A549 (cell line): Measurements from ENCODE around the gene FBXO21. TPM values are rescaled to one million over a fixed set of nuclear protein-coding genes. Genes with fewer than 3 reads are reported as not detected.
A peak's percentile ranks its signal among the peaks of the same experiment; 100 is the strongest.

Source experiments
- ATAC-seq, 2 experiments: fragments of 200-7000 bp in 1 of 2; fragments of >200 bp in 1 of 2; cut with Nextera tagmentation in 1 of 2; cut with Tn5 transposase in 1 of 2; 3 replicates each; pipeline versions ENCODE4 v1.8.0 to v1.9.1; 2018 to 2020; ENCODE audit warnings: mild to moderate bottlenecking in 1 of 2, moderate library complexity in 1 of 2
- CTCF ChIA-PET: fragments of 300-600 bp; sonication (Branson Sonifier 250); formaldehyde crosslinking; extraction: SDS; loops from one replicate; lab custom pipeline; 2021; ENCODE audit warnings: antibody characterized with exemption, inconsistent platforms; lab: Yijun Ruan, JAX
- POLR2A ChIA-PET: fragments of 350-600 bp; formaldehyde crosslinking; extraction: SDS; loops from one replicate; lab custom pipeline; 2021; ENCODE audit warnings: antibody characterized with exemption, inconsistent platforms; lab: Yijun Ruan, JAX
- DNase-seq, 2 experiments: peaks; one replicate each; pipeline versions ENCODE4 v3.0.0 to v3.0.0-alpha.2; 2011 to 2016; ENCODE audit warnings: low read depth in 1 of 2, low spot score in 1 of 2
- FAIRE-seq: peaks from 2 replicates; lab custom pipeline; 2011; peaks lifted over from hg19 to GRCh38; lab: Jason Lieb, UNC
- H3K27ac ChIP-seq, 2 experiments: fragments of >200 bp; sonication (Bioruptor Twin); formaldehyde crosslinking; 3 replicates each; pipeline ENCODE4 v1.5.1; 2016 to 2017
- H3K4me1 ChIP-seq: fragments of >200 bp; sonication (Bioruptor Twin); formaldehyde crosslinking; 3 replicates; pipeline ENCODE4 v1.6.1; 2016
- H3K4me2 ChIP-seq: fragments of >200 bp; sonication (Bioruptor Twin); formaldehyde crosslinking; 3 replicates; pipeline ENCODE4 v1.6.1; 2016
- H3K4me3 ChIP-seq: fragments of >200 bp; sonication (Bioruptor Twin); formaldehyde crosslinking; 3 replicates; pipeline ENCODE4 v1.5.1; 2016
- H3K9me3 ChIP-seq: fragments of >200 bp; sonication (Bioruptor Twin); formaldehyde crosslinking; 3 replicates; pipeline ENCODE4 v1.6.1; 2016
- CBX2 ChIP-seq: fragments of 200-600 bp; sonication (generic); IDR thresholded peaks from 2 replicates; pipeline ENCODE4 v1.6.1; 2016; ENCODE audit warnings: low read depth, mild to moderate bottlenecking, borderline replicate concordance
- CHD2 ChIP-seq: fragments of 150-350 bp; IDR thresholded peaks from 2 replicates; pipeline ENCODE4 v1.6.1; 2014; ENCODE audit warnings: low read length; ENCODE audit not compliant: partially characterized antibody
- EP300 ChIP-seq, 2 experiments: fragments of >200 bp; sonication (Bioruptor Twin); formaldehyde crosslinking; IDR thresholded peaks; 2 replicates in 1 of 2; 3 replicates in 1 of 2; pipeline ENCODE4 v1.6.1; 2016 to 2017
- FOSL2 ChIP-seq, 2 experiments: fragments of 450-650 bp in 1 of 2; fragments of >200 bp in 1 of 2; sonication (Bioruptor Twin) in 1 of 2; formaldehyde crosslinking; IDR thresholded peaks; 2 replicates each; pipeline versions ENCODE4 v1.5.0 to v1.6.1; 2016 to 2020; ENCODE audit warnings: mild to moderate bottlenecking in 1 of 2, moderate library complexity in 1 of 2
- FOXS1 ChIP-seq: fragments of 250-450 bp; sonication (Bioruptor Pico); IDR thresholded peaks from 2 replicates; pipeline ENCODE4 v1.5.0; 2020; ENCODE audit warnings: mild to moderate bottlenecking, moderate library complexity
- HOXB5 ChIP-seq: fragments of 250-450 bp; sonication (Bioruptor Pico); IDR thresholded peaks from 2 replicates; pipeline ENCODE4 v1.5.0; 2020; ENCODE audit warnings: mild to moderate bottlenecking, moderate library complexity
- JUN ChIP-seq, 2 experiments: fragments of >200 bp; sonication (Bioruptor Twin); formaldehyde crosslinking; IDR thresholded peaks; 2 replicates in 1 of 2; 3 replicates in 1 of 2; pipeline ENCODE4 v1.6.1; 2016 to 2017
- JUNB ChIP-seq: fragments of >200 bp; sonication (Bioruptor Twin); formaldehyde crosslinking; IDR thresholded peaks from 2 replicates; pipeline ENCODE4 v1.6.1; 2016
- KDM5A ChIP-seq: fragments of 200-600 bp; sonication (generic); IDR thresholded peaks from 2 replicates; pipeline ENCODE4 v1.6.1; 2016; ENCODE audit warnings: antibody characterized with exemption, mild to moderate bottlenecking
- RCOR1 ChIP-seq: fragments of 150-350 bp; IDR thresholded peaks from 2 replicates; pipeline ENCODE4 v1.6.1; 2014; ENCODE audit warnings: antibody characterized with exemption, low read length, low read depth
- RFX5 ChIP-seq: fragments of 450-650 bp; IDR thresholded peaks from 2 replicates; pipeline ENCODE4 v1.7.1; 2014; ENCODE audit warnings: antibody characterized with exemption, mild to moderate bottlenecking, moderate library complexity
- WGBS: methylation state at CpG from one replicate; pipeline ENCODE4 v1.1.6; 2017; ENCODE audit errors: missing lambda C conversion rate; 5-methylcytosine and 5-hydroxymethylcytosine counted together
- polyA plus RNA-seq, 4 experiments: library from polyadenylated mRNA; depleted of rRNA in 3 of 4; stranded (reverse); fragments of >200 nt; fragmentation: RNase III in 1 of 4; extraction: RNeasy Plus Mini Kit Qiagen cat#74134 plus additional on column Dnase treatment in 1 of 4; gene quantifications; 2 replicates in 3 of 4; 3 replicates in 1 of 4; pipeline ENCODE4 v1.2.3, GENCODE V29; 2011 to 2017
- TF ChIP-seq, protein P1 (sequence below): fragments of >200 bp; sonication (Bioruptor Twin); formaldehyde crosslinking; IDR thresholded peaks from 3 replicates; pipeline ENCODE4 v1.5.1; 2016

The FBXO21 gene
- polyA plus RNA-seq, 2 of the 4 experiments (the other 2 are of a cell fraction) = 33.2 to 62.4 TPM

DNA sequence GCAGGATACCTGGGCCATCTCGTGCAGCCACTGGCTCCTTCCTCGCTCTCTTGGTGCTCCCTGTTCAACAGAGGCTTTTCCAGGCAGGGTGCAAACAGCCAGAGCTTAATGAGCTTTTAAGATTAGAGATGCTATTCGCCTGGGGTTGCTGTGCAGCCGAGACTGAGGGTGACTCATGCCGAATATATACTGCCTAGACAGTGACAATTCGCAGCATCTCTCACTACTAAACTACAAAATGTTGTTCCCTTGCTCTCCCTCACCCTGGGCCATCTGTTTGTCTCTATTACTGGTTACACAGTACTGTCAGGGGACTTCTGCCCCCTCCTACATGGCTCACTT lies 65.0 kb downstream of the FBXO21 start:
- Histone ChIP-seq H3K9me3 (no peaks in the 10 kb centered on the region), H3K27ac (peak overlapping the region; percentile 73 to 82), H3K4me1 (peaks cover 50% of the 10 kb centered on the region), H3K4me3 (no peak overlapping the region), H3K4me2 (peak overlapping the region; percentile 70)
- ATAC-seq (peak; percentile 71 to 79), DNase-seq (no peak), FAIRE-seq (no peak)
- ChIA-PET CTCF (interaction anchor here (1.0 kb wide), 1 partner anchor 24 kb away, joined by 5 read pairs; no protein-coding TSS in a partner anchor), POLR2A (no interaction called here)
- 15% methylated on average over 6 of the region's 6 CpGs for WGBS
- TF ChIP-seq FOSL2 (IDR thresholded peaks at IDR 0.05) = peak; percentile 61
- TF ChIP-seq FOSL2 (CRISPR knock-in tag; IDR thresholded peaks at IDR 0.05) = peak; percentile 54
- TF ChIP-seq JUNB = 0 out of 2 replicates have a peak, but pooled peaks have one; percentile 47
- TF ChIP-seq EP300 (IDR thresholded peaks at IDR 0.05) = 0 out of 5 replicates have a peak, but pooled peaks of 1 of the 2 experiments have one; percentile 16
- no peak for TF ChIP-seq CBX2
- no peak for TF ChIP-seq RFX5

- no peaks in the 10 kb centered on the region for H3K9me3 ChIP-seq
- no peak for DNase-seq
- ChIA-PET CTCF (interaction anchor here (1.0 kb wide), 2 partner anchors 12 to 24 kb away, joined by 3 to 5 read pairs; no protein-coding TSS in a partner anchor), POLR2A (no interaction called here)
- ATAC-seq = peak; percentile 36 to 56
- peak overlapping the region; percentile 73 to 82 for H3K27ac ChIP-seq
- WGBS = 60% methylated on average over 8 of the region's 8 CpGs
- peaks cover 44% of the 10 kb centered on the region for H3K4me1 ChIP-seq
- peak overlapping the region; percentile 70 for H3K4me2 ChIP-seq
- TF ChIP-seq FOXS1 (CRISPR knock-in tag) (no peak), EP300 (IDR thresholded peaks at IDR 0.05) (0 out of 5 replicates have a peak, but pooled peaks of 1 of the 2 experiments have one; percentile 26), KDM5A (no peak), JUNB (no peak)
- TF ChIP-seq, protein P1, sequence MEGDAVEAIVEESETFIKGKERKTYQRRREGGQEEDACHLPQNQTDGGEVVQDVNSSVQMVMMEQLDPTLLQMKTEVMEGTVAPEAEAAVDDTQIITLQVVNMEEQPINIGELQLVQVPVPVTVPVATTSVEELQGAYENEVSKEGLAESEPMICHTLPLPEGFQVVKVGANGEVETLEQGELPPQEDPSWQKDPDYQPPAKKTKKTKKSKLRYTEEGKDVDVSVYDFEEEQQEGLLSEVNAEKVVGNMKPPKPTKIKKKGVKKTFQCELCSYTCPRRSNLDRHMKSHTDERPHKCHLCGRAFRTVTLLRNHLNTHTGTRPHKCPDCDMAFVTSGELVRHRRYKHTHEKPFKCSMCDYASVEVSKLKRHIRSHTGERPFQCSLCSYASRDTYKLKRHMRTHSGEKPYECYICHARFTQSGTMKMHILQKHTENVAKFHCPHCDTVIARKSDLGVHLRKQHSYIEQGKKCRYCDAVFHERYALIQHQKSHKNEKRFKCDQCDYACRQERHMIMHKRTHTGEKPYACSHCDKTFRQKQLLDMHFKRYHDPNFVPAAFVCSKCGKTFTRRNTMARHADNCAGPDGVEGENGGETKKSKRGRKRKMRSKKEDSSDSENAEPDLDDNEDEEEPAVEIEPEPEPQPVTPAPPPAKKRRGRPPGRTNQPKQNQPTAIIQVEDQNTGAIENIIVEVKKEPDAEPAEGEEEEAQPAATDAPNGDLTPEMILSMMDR = no peak
- H3K4me3 ChIP-seq = no peak overlapping the region
- no peak for FAIRE-seq
Measured at GRCh38 chr12:117124421-117125271, 65.6 kb downstream of the FBXO21 start.

DNA sequence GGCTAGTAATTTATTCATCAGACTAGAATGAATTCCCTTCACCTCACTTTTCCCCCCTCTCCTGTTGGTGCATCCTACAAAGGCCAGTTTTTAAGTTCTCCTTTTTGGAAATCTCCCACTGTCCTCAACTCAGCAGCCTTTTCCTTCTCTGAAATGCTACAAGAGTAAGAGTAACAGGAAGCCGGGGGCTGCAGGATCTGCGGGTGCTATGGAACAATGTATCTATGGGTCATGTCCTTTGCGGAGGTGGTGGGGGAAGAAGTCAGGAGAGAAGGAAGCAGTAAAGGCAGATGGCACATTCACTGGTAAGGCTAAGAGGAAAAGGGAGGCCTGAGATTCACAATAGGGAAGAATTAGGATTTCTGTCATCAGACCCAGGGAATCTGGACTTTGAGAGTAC lies 68.8 kb downstream of the FBXO21 start:
- POLR2A ChIA-PET = no interaction called here

More for the DNA sequence above, 68.8 kb downstream of the FBXO21 start:
- Histone ChIP-seq H3K4me1 (peaks cover 55% of the 10 kb centered on the region), H3K4me2 (no peak overlapping the region), H3K27ac (peak overlapping the region; percentile 47 to 78), H3K9me3 (no peaks in the 10 kb centered on the region), H3K4me3 (no peak overlapping the region)
- CTCF ChIA-PET = interaction anchor here (1.6 to 5.0 kb wide), 5 partner anchors 10 to 96 kb away, joined by 10 to 64 read pairs (median 33); partner anchors contain the start of gene TESC
- DNase-seq = no peak
- WGBS = 90% methylated on average over 3 of the region's 3 CpGs
- no peak for FAIRE-seq
- ATAC-seq = no peak
- TF ChIP-seq HOXB5 (CRISPR knock-in tag) (no peak), RCOR1 (no peak), JUN (IDR thresholded peaks at IDR 0.05) (no peak), CHD2 (no peak)
- TF ChIP-seq, protein P1 = no peak
